HepG2 (cell line): ENCODE results near the gene ORC1. TPM values are rescaled to one million over a fixed set of nuclear protein-coding genes. Genes with fewer than 3 reads are reported as not detected.

ENCODE experiments used
- E2F1 ChIP-seq: sonication (generic); formaldehyde crosslinking; IDR thresholded peaks from 2 replicates; pipeline ENCODE4 v1.5.0; 2020; ENCODE audit warnings: missing genetic modification reagents
- ELF4 ChIP-seq: sonication (generic); formaldehyde crosslinking; IDR thresholded peaks from 2 replicates; pipeline ENCODE4 v1.5.0; 2020; ENCODE audit warnings: missing genetic modification reagents, mild to moderate bottlenecking, moderate library complexity, borderline replicate concordance
- GATAD1 ChIP-seq: IDR thresholded peaks from 2 replicates; pipeline ENCODE4 v1.6.1; 2016; ENCODE audit warnings: missing genetic modification reagents, missing compliant biosample characterization
- HOXA9 ChIP-seq: sonication (generic); formaldehyde crosslinking; IDR thresholded peaks from 2 replicates; pipeline ENCODE4 v1.8.1; 2022; ENCODE audit warnings: missing genetic modification reagents, mild to moderate bottlenecking, moderate library complexity, borderline replicate concordance
- JUND ChIP-seq: sonication (generic); formaldehyde crosslinking; IDR thresholded peaks from 2 replicates; pipeline ENCODE4 v1.8.0; 2022; ENCODE audit warnings: mild to moderate bottlenecking, missing genetic modification reagents
- LBX2 ChIP-seq: sonication (generic); formaldehyde crosslinking; IDR thresholded peaks from 2 replicates; pipeline ENCODE4 v1.5.0; 2020; ENCODE audit warnings: missing genetic modification reagents, mild to moderate bottlenecking, borderline replicate concordance
- NFYC ChIP-seq: IDR thresholded peaks from 2 replicates; pipeline ENCODE4 v1.6.1; 2016; ENCODE audit warnings: missing genetic modification reagents, missing compliant biosample characterization
- NR2C2 ChIP-seq: sonication (generic); formaldehyde crosslinking; IDR thresholded peaks from 2 replicates; pipeline ENCODE4 v1.4.0; 2020; ENCODE audit warnings: missing genetic modification reagents, mild to moderate bottlenecking, moderate library complexity, borderline replicate concordance
- ONECUT2 ChIP-seq: sonication (generic); formaldehyde crosslinking; IDR thresholded peaks from 2 replicates; pipeline ENCODE4 v1.4.0; 2020; ENCODE audit warnings: missing genetic modification reagents
- RXRA ChIP-seq: sonication (generic); formaldehyde crosslinking; IDR thresholded peaks from 2 replicates; pipeline ENCODE4 v1.5.1; 2020; ENCODE audit warnings: missing genetic modification reagents
- SNAI1 ChIP-seq: sonication (generic); formaldehyde crosslinking; IDR thresholded peaks from 2 replicates; pipeline ENCODE4 v1.5.0; 2020; ENCODE audit warnings: mild to moderate bottlenecking, missing genetic modification reagents, borderline replicate concordance
- ZNF101 ChIP-seq: sonication (generic); formaldehyde crosslinking; IDR thresholded peaks from 2 replicates; pipeline ENCODE4 v1.4.0; 2020; ENCODE audit warnings: mild to moderate bottlenecking, low read depth, missing genetic modification reagents, borderline replicate concordance
- ZNF121 ChIP-seq: sonication (generic); formaldehyde crosslinking; IDR thresholded peaks from 2 replicates; pipeline ENCODE4 v1.5.0; 2020; ENCODE audit warnings: mild to moderate bottlenecking, missing genetic modification reagents
- ZNF33B ChIP-seq: sonication (generic); formaldehyde crosslinking; IDR thresholded peaks from 2 replicates; pipeline ENCODE4 v1.5.1; 2020; ENCODE audit warnings: mild to moderate bottlenecking, missing genetic modification reagents
- ZNF556 ChIP-seq: sonication (generic); formaldehyde crosslinking; IDR thresholded peaks from 2 replicates; pipeline ENCODE4 v1.4.0; 2020; ENCODE audit warnings: mild to moderate bottlenecking, missing genetic modification reagents, borderline replicate concordance
- ZNF576 ChIP-seq: sonication (generic); formaldehyde crosslinking; IDR thresholded peaks from 2 replicates; pipeline ENCODE4 v1.4.0; 2020; ENCODE audit warnings: mild to moderate bottlenecking, missing genetic modification reagents
- ZNF781 ChIP-seq: sonication (generic); formaldehyde crosslinking; IDR thresholded peaks from 2 replicates; pipeline ENCODE4 v1.5.1; 2020; ENCODE audit warnings: borderline replicate concordance, mild to moderate bottlenecking, missing genetic modification reagents; ENCODE audit errors: not compliant biosample characterization
- polyA plus RNA-seq, 8 experiments: library from polyadenylated mRNA; depleted of rRNA in 3 of 8; stranded (reverse) in 7 of 8; unstranded in 1 of 8; fragments of >200 nt; fragmentation: Illumina TruSeq in 4 of 8; extraction: Trizol in 4 of 8; gene quantifications; 2 replicates each; pipeline versions ENCODE4 v1.2.1 to v1.2.3, GENCODE V29; 2011 to 2016; ENCODE audit warnings: low read depth in 4 of 8, missing spikeins in 1 of 8, mixed read lengths in 1 of 8; ENCODE audit not compliant: insufficient read depth in 1 of 8
- total RNA-seq, 5 experiments: library from RNA; depleted of rRNA; stranded (reverse); fragments of >200 nt; fragmentation: Illumina TruSeq; extraction: Trizol; gene quantifications; 2 replicates each; pipeline ENCODE4 v1.2.3, GENCODE V29; 2016; ENCODE audit warnings: low read depth in 1 of 5
- TF ChIP-seq, protein P1 (sequence below): sonication (generic); formaldehyde crosslinking; IDR thresholded peaks from 2 replicates; pipeline ENCODE4 v1.5.0; 2020; ENCODE audit warnings: missing genetic modification reagents
- TF ChIP-seq, protein P2 (sequence below), 2 experiments: sonication (generic) in 1 of 2; formaldehyde crosslinking in 1 of 2; IDR thresholded peaks; 2 replicates each; pipeline versions ENCODE4 v1.6.1 to v1.9.0; 2014 to 2022; ENCODE audit warnings: antibody characterized with exemption in 1 of 2, borderline replicate concordance in 1 of 2, inconsistent platforms in 1 of 2, low read depth in 1 of 2, missing genetic modification reagents in 1 of 2

ORC1 gene
- total and polyA plus RNA-seq, 2 of the 13 experiments (the other 11 are each of a cell fraction or from before 2014, with no cell fraction given): 7.0 to 23.5 TPM

- TF ChIP-seq GATAD1 (peak; percentile 79; the same call in 1 of the 2 replicates), RXRA (CRISPR knock-in tag) (peak; percentile 54), ZNF101 (no peak), ZNF33B (no peak), HOXA9 (CRISPR knock-in tag) (no peak), E2F1 (peak; percentile 58; the same call in 1 of the 2 replicates), ELF4 (CRISPR knock-in tag) (no peak), LBX2 (CRISPR knock-in tag) (no peak), JUND (no peak), ZNF556 (CRISPR knock-in tag) (no peak; the same call in 1 of the 2 replicates), NR2C2 (CRISPR knock-in tag) (peak; percentile 52; the same call in 1 of the 2 replicates), ONECUT2 (CRISPR knock-in tag) (no peak; the same call in 1 of the 2 replicates), NFYC (CRISPR knock-in tag) (peak; percentile 62), SNAI1 (CRISPR knock-in tag) (no peak), ZNF121 (CRISPR knock-in tag) (0 out of 2 replicates have a peak, but pooled peaks have one; percentile 11), ZNF576 (CRISPR knock-in tag) (no peak), ZNF781 (CRISPR knock-in tag) (no peak)
- TF ChIP-seq, protein P1, sequence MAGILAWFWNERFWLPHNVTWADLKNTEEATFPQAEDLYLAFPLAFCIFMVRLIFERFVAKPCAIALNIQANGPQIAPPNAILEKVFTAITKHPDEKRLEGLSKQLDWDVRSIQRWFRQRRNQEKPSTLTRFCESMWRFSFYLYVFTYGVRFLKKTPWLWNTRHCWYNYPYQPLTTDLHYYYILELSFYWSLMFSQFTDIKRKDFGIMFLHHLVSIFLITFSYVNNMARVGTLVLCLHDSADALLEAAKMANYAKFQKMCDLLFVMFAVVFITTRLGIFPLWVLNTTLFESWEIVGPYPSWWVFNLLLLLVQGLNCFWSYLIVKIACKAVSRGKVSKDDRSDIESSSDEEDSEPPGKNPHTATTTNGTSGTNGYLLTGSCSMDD (CRISPR knock-in tag): no peak
- TF ChIP-seq, protein P2, sequence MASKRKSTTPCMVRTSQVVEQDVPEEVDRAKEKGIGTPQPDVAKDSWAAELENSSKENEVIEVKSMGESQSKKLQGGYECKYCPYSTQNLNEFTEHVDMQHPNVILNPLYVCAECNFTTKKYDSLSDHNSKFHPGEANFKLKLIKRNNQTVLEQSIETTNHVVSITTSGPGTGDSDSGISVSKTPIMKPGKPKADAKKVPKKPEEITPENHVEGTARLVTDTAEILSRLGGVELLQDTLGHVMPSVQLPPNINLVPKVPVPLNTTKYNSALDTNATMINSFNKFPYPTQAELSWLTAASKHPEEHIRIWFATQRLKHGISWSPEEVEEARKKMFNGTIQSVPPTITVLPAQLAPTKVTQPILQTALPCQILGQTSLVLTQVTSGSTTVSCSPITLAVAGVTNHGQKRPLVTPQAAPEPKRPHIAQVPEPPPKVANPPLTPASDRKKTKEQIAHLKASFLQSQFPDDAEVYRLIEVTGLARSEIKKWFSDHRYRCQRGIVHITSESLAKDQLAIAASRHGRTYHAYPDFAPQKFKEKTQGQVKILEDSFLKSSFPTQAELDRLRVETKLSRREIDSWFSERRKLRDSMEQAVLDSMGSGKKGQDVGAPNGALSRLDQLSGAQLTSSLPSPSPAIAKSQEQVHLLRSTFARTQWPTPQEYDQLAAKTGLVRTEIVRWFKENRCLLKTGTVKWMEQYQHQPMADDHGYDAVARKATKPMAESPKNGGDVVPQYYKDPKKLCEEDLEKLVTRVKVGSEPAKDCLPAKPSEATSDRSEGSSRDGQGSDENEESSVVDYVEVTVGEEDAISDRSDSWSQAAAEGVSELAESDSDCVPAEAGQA (IDR thresholded peaks at IDR 0.05; ENCODE audit: low read depth): no peak
- TF ChIP-seq, protein P2 (CRISPR knock-in tag; IDR thresholded peaks at IDR 0.05; ENCODE audit: borderline replicate concordance): peak; percentile 83; the same call in 1 of the 2 replicates
These were observed 38.3 kb downstream of the ORC1 start, which contains the start of gene CC2D1B (continued) for GRCh38 chr1:52365746-52366516.
